ENCODE data around the gene FRAS1. TPM values are rescaled to one million over a fixed set of nuclear protein-coding genes. Genes with fewer than 3 reads are reported as not detected.

Gene FRAS1
- total RNA-seq, 2 experiments from 2014 or later, result not detected

DNA sequence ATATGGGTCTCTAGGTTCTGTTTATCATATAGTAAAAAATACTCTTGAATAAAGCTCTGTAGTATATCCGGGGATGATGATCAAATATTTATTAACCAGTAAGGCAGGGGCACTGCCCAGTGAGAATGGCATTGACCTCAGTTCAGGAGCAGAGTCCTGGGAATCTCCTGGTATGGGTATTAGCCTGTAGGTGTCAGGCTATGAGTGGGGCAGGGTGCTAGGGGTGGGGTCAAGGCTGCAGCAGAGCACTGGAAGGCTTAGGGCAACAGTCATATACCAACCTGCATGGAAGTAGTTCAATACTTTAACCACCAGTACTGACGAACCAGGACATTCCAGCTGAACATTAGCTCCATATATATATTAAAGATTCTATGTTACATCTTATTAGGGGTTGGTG, 274.1 kb downstream of the FRAS1 start:
- CTCF ChIA-PET, result no interaction called here
- no peak overlapping the region for H3K4me3 Mint-ChIP-seq

GRCh38 chr4:78331965-78332364, 274.8 kb downstream of the FRAS1 start:
- Histone ChIP-seq H3K4me3 (ENCODE audit: low read length) (no peak overlapping the region), H3K27me3 (ENCODE audit: control insufficient read depth in 1 of 2, insufficient read depth in 2 of 2, low read length in 2 of 2) (no peaks in the 10 kb centered on the region), H3K9me3 (ENCODE audit: control insufficient read depth in 1 of 2, insufficient read depth in 1 of 2, low read length in 2 of 2) (no peaks in the 10 kb centered on the region), H3K36me3 (ENCODE audit: insufficient read depth, low read length) (no peaks in the 10 kb centered on the region), H3K4me1 (ENCODE audit: insufficient read depth, low read length) (no peaks in the 10 kb centered on the region), H3K27ac (ENCODE audit: low read depth in 1 of 2, low read length in 2 of 2) (no peak overlapping the region)
- CTCF ChIA-PET, result no interaction called here
- no peak overlapping the region for H3K4me3 Mint-ChIP-seq
- intact Hi-C loops (cut with DNase I, micrococcal nuclease), result no loop called here
- POLR2A ChIA-PET, result no interaction called here
- TF ChIP-seq CTCF (IDR thresholded peaks at IDR 0.05), result no peak
- peaks cover 4% of the 10 kb centered on the region for H3K27me3 Mint-ChIP-seq
- no peaks in the 10 kb centered on the region for H3K36me3 Mint-ChIP-seq (ENCODE audit: low read depth)
- H3K27ac Mint-ChIP-seq, result no peak overlapping the region
- ATAC-seq (ENCODE audit: poor library complexity), result no peak
- no peaks in the 10 kb centered on the region for H3K9me3 Mint-ChIP-seq
- no peaks in the 10 kb centered on the region for H3K4me1 Mint-ChIP-seq (ENCODE audit: low read depth)
- DNase-seq, result no peak

More for the DNA sequence above, 274.1 kb downstream of the FRAS1 start:
- Histone ChIP-seq H3K9me3 (ENCODE audit: control insufficient read depth in 1 of 2, insufficient read depth in 1 of 2, low read length in 2 of 2) (no peaks in the 10 kb centered on the region), H3K4me3 (ENCODE audit: low read length) (no peak overlapping the region), H3K27me3 (ENCODE audit: control insufficient read depth in 1 of 2, insufficient read depth in 2 of 2, low read length in 2 of 2) (no peaks in the 10 kb centered on the region), H3K27ac (ENCODE audit: low read depth in 1 of 2, low read length in 2 of 2) (no peak overlapping the region), H3K4me1 (ENCODE audit: insufficient read depth, low read length) (no peaks in the 10 kb centered on the region), H3K36me3 (ENCODE audit: insufficient read depth, low read length) (no peaks in the 10 kb centered on the region)
- DNase-seq (no peak), ATAC-seq (ENCODE audit: poor library complexity) (no peak)
- Mint-ChIP-seq H3K27ac (no peak overlapping the region), H3K9me3 (no peaks in the 10 kb centered on the region), H3K27me3 (no peaks in the 10 kb centered on the region), H3K4me1 (ENCODE audit: low read depth) (no peaks in the 10 kb centered on the region), H3K36me3 (ENCODE audit: low read depth) (no peaks in the 10 kb centered on the region)
- POLR2A ChIA-PET, result no interaction called here
- intact Hi-C loops (cut with DNase I, micrococcal nuclease), result no loop called here
- no peak for TF ChIP-seq CTCF (IDR thresholded peaks at IDR 0.05)

DNA sequence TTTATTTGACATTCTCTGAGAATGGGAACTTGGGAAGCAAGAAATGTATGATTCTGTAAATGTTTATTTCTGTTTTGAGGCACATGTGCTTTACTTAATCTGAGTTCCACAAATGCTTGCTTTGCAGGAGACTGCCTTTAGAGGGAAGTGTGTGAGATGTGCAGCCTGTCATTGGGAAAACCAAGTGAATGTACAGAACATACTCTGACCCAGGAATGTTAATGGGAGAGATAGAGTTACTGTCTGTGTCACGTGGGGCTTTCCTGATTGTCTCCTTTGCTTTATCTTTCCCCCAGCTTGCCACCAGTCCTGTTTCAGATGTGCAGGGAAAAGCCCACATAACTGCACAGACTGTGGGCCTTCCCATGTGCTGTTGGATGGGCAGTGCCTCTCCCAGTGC, 275.9 kb downstream of the FRAS1 start:
- Mint-ChIP-seq H3K9me3 (no peaks in the 10 kb centered on the region), H3K4me3 (no peak overlapping the region), H3K36me3 (ENCODE audit: low read depth) (no peaks in the 10 kb centered on the region), H3K4me1 (ENCODE audit: low read depth) (no peaks in the 10 kb centered on the region), H3K27ac (no peak overlapping the region), H3K27me3 (peaks cover 4% of the 10 kb centered on the region)
- H3K4me1 ChIP-seq (ENCODE audit: insufficient read depth, low read length), result no peaks in the 10 kb centered on the region
- no peak overlapping the region for H3K27ac ChIP-seq (ENCODE audit: low read depth in 1 of 2, low read length in 2 of 2)
- no peaks in the 10 kb centered on the region for H3K9me3 ChIP-seq (ENCODE audit: control insufficient read depth in 1 of 2, insufficient read depth in 1 of 2, low read length in 2 of 2)
- CTCF ChIA-PET, result no interaction called here
- H3K36me3 ChIP-seq (ENCODE audit: insufficient read depth, low read length), result no peaks in the 10 kb centered on the region
- ATAC-seq (ENCODE audit: poor library complexity) (no peak), DNase-seq (no peak)
- no peak for TF ChIP-seq CTCF (IDR thresholded peaks at IDR 0.05)
- no peaks in the 10 kb centered on the region for H3K27me3 ChIP-seq (ENCODE audit: control insufficient read depth in 1 of 2, insufficient read depth in 2 of 2, low read length in 2 of 2)
- POLR2A ChIA-PET, result interaction anchor here (0.6 kb wide), 1 partner anchor 34 kb away, joined by 4 read pairs; no protein-coding TSS in a partner anchor
- H3K4me3 ChIP-seq (ENCODE audit: low read length), result no peak overlapping the region
- intact Hi-C loops (cut with DNase I, micrococcal nuclease), result no loop called here

Measured in CD4-positive, alpha-beta T cell (primary cell).